ENCODE data around the gene JAZF1. TPM values are rescaled to one million over a fixed set of nuclear protein-coding genes. Genes with fewer than 3 reads are reported as not detected.

The JAZF1 gene
- total RNA-seq, 1 donor from 2014 or later: 22.1 TPM

DNA sequence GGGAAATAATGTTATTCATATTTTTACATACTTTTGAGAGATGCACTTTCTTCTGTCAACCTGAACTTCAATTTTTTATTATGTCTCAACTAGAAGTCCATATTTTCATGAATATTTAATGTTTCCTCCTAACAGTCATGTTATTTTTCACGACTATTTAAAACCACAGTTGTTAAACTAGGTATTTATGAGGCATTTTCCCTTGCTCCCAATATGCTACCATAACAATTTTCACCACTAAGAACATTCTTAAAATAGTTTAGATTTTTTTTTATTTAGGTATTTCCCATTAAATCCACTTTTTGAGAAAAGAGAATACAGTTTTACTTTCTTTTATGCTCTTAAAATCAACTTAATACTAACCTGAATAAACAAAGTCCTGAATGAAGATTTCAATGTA is 89.4 kb downstream of the JAZF1 start:
- ATAC-seq (ENCODE audit: poor library complexity): no peak
- intact Hi-C loops (cut with DNase I): no loop called here
- no peak for DNase-seq

DNA sequence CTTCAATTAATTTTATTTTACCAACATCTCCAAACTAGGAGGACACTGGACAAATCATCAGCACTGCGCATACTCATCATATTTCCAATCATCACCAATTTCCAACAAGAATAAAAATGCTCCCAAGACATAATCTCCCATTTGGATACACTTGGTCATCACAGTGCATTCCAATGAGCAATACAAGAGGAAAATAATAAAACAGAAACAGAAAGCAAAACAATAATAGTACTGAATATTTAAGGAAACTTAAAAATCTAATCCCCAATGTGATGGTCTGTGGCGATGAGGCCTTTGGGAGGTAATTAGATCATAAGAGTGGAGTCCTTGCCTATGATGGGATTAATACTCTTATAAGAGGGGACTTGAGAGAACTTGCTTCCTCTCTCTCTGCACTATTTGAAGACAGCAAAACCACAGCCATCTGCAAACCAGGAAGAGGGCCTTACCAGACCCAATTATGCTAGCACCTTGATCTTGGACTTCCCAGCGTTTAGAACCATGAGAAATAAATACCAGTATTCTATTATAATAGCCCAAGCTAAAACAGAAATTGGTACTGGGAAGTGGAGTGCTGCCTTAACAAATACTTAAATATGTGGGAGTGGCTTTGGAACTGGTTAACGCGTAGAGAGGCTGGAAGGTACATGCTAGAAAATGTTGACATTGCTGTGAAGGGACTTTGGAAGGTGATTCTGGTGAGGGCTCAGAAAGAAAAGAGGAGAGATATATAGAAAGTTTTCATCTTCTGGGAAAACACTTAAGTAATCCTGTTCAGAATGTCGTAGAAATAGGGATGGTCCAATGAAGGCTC is 91.5 kb downstream of the JAZF1 start:
- DNase-seq: no peak
- ATAC-seq (ENCODE audit: poor library complexity): no peak
- intact Hi-C loops (cut with DNase I): no loop called here

GRCh38 chr7:28088032-28088431 is 92.6 kb downstream of the JAZF1 start:
- intact Hi-C loops (cut with DNase I): no loop called here
- DNase-seq: no peak
- ATAC-seq (ENCODE audit: poor library complexity): peak; percentile 63

DNA sequence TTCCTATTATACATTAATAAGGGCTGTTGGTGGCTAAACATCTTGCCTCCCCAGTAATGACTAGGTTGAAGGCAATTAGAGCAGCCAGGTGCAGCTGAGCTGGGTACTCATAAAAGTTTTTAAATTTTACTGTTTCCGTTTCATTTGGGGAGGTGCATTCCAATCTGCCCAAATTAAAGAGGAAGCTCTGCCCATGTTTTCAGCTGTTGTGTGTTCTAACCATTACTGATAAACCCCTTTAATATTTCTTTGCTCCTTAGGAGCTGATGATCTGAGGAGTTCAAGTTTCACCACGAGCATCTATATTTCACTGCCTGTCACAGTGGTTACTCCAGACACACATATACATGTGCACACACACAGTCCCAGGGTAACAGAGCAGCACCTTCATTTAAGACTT is 94.4 kb downstream of the JAZF1 start:
- intact Hi-C loops (cut with DNase I): no loop called here
- DNase-seq (no peak), ATAC-seq (ENCODE audit: poor library complexity) (no peak)

DNA sequence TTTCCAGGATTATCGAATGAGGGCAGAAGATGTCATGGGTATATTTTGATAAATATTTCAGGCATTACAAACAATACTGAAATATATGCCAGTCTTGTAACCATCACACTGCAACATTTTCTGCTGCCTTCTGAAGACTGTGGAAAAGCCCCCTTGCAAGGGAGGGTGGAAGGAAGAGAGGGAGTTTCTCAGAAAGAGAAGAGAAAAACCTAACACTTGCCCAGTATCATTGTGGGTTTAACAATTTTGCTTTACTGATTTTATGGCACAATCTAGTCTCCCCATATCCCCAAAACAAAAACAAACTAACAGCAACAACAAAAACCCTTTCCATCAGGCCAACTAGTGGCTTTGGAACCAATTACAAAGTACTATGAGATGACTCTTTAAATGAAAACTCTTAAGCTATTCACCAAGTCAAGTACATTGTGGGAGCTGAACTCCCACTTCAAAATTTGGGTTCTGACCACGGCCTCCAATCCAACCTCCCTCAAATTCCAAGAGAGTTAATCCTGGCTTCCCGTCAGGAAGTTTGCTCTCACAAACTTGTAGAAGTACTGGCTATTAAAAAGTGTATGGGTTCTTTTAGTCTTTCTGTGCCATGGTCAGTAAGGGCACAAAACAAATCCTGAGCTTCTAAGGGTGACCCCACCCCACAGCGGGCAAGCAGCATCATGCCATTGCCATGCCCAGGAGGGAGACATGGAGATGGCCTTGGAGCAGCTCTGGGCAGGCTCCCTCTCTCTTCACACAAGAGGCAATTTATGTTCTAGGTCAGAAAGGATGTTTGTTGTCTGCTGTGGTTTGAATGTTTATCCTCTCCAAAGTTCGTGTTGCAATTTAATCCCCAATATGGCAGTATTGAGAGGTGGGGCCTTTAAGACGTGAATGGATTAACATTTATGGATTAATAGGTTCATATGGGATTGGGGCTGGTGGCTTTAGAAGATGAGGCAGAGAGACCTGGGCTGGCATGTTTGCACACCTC is 96.3 kb downstream of the JAZF1 start:
- DNase-seq (no peak), ATAC-seq (ENCODE audit: poor library complexity) (no peak)
- intact Hi-C loops (cut with DNase I): no loop called here

DNA sequence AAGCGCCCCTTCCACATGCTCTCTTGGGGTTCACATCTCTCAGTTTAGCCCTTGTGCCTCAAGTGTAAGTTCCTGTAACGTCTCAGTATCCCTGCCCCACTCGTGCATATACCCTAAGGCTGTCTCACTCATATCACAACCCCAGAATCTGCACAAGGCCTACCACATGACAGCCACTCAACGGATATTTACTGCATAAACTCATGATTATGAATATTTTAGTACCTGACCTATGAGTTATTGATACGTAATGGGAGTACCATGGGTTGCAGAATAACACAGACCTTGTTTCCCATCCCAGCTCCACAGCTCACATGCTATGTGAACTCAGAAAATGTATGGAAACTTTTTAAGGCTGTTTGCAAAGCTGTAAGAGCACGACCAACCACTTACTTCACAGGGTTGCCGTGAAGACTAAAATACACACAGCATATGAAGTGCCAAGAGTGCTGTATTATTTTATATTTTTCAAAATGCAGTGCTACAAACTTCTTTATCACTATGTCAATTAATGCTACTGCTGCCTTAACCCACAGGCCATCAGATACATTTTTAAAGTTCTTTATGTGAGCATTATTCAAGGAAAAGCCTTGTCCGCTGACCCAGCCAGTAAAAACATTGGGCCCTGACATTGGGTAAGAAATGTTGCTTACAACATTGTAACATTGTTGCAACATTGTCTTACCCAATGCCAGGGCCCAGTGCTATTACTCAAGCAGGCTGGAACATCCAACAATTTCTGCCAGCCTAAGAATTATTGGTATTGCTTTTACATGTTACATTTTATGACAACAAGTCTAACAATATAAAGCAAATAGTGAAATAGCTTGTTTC is 97.2 kb downstream of the JAZF1 start:
- intact Hi-C loops (cut with DNase I): no loop called here
- ATAC-seq (ENCODE audit: poor library complexity): peak; percentile 57

DNA sequence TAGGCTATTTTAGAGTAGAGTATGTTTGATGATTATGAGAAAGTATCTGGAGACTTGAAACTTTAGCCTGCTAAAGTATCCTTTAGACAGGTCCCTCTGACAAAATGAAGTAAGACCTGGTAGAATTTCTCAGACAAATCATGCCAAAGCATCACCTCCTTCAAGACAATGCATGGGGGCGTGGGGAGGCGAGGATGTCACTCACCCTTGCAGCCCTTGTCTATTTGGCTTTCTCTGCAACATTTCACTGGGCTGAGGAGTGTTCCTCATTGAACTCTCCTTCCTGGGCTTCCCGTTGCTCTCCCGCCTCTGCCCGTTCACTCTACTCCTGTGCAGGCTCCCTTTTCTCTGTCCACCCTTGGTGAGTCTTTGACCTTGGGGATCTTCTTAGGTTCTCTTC is 98.5 kb downstream of the JAZF1 start:
- ATAC-seq (ENCODE audit: poor library complexity): no peak
- DNase-seq: no peak
- intact Hi-C loops (cut with DNase I): no loop called here

More for the DNA sequence above, 97.2 kb downstream of the JAZF1 start:
- DNase-seq: no peak

DNA sequence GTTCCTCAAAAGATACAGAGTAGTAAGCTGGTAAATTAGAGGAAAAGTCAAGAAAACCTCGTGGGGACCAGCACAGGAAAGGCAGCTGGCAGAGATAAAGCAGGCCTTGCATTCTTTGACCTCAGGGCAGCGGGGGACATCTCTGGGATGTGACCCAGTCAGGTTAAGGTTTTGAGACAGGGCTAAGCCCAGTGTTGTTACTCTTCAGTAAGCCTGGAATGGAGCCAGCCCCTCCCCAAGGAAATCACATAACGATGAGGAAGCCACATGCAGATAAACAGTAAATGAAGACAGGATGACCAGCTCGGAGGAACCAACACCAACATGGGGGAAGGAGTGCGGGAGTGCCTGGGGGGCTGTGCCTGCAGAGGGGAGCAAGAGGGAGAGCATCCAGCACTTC is 99.6 kb downstream of the JAZF1 start:
- DNase-seq (peak; percentile 60), ATAC-seq (ENCODE audit: poor library complexity) (no peak)
- intact Hi-C loops (cut with DNase I): no loop called here

DNA sequence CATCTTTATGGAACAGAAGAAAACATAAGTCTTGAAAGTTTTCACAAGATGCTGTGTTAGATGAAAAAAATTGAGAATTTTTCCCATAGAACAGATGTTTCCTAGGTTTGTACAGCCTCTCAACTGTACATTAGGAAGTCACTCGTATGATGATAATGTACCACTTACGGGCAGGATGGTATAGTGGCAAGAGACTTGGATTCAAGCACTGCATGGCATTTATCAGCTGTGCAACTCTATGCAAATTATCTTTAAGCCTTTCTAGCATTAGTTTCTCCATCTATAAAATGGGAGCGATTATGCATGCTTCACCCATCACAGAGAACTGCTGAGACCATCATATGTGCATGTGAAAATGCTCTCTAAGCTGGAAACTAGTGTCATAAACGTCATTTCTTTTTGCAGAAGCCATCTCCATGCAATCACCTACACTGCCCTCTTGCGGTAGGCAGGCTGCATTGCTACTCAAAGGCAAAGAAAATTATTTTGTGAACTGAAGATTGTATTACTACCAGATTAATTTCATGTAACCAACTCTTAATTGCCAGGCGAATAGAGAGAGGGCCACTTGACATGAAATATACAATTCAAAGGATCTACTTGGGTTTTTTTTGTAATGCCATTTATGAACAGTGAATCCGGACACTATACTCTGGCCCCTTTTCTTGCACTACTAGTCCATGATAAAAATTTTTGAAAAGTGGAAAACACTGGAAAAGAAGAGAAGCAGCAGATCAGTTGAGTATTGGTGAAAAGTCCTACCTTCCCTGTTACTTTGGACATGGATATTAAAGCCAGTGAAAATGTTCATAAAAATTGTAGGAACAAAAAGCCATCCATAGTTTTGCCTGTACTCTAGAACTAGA is 102.3 kb downstream of the JAZF1 start:
- intact Hi-C loops (cut with DNase I): loop anchor here (10.0 kb wide), 1 partner anchor 883 kb away; no protein-coding TSS in a partner anchor
- no peak for DNase-seq

GRCh38 chr7:28077616-28078015 is 103.0 kb downstream of the JAZF1 start:
- intact Hi-C loops (cut with DNase I): loop anchor here (10.0 kb wide), 1 partner anchor 883 kb away; no protein-coding TSS in a partner anchor
- ATAC-seq (ENCODE audit: poor library complexity) (no peak), DNase-seq (no peak)

More for the DNA sequence above, 102.3 kb downstream of the JAZF1 start:
- ATAC-seq (ENCODE audit: poor library complexity): peak; percentile 47

DNA sequence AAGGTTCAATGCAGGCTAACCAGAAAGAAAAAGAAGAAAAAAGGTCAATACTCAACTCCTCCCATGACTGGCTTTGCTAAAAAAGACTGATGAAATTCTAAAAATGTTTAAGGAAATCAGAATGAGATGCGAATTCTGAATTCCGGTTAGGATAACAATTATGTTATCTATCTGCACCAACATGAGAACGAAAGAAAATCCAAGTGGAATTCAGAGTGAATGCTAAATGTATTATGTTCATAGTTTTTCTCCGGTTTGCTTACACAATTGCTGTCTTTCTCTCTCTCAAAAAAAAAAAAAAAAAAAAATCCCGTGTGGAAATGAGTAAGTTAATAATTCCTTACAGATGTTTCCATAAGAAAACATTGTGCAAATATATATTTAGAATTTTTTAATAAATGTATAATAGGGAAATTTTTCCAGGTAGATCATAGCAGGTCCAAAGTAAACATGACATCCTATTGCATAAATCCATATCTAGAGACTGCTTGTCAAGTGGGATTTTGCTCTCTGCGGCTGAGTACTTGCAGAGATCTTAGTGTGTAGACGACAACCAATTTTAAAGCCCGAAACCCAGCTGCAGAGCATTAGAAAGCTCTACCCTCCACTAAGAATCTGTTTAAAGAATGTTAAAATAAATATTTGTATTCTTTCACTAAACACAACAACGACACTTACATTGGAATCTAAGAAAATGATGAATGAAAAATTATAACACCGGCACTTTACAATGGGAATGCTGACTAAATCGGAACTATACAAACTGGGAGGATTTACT is 104.0 kb downstream of the JAZF1 start:
- no peak for ATAC-seq (ENCODE audit: poor library complexity)
- intact Hi-C loops (cut with DNase I): loop anchor here (10.0 kb wide), 1 partner anchor 882 kb away; no protein-coding TSS in a partner anchor
- DNase-seq: no peak

- ATAC-seq (ENCODE audit: poor library complexity) (no peak), DNase-seq (no peak)
- intact Hi-C loops (cut with DNase I): loop anchor here (10.0 kb wide), 1 partner anchor 881 kb away; no protein-coding TSS in a partner anchor
These were observed 104.8 kb downstream of the JAZF1 start for GRCh38 chr7:28075674-28076358.

- DNase-seq (no peak), ATAC-seq (ENCODE audit: poor library complexity) (no peak)
- intact Hi-C loops (cut with DNase I): loop anchor here (10.0 kb wide), 1 partner anchor 878 kb away; no protein-coding TSS in a partner anchor
These were observed 107.6 kb downstream of the JAZF1 start for GRCh38 chr7:28072876-28073514.

- no peak for ATAC-seq (ENCODE audit: poor library complexity)
- DNase-seq: no peak
- intact Hi-C loops (cut with DNase I): loop anchor here (10.0 kb wide), 1 partner anchor 877 kb away; no protein-coding TSS in a partner anchor
These were observed 109.0 kb downstream of the JAZF1 start for GRCh38 chr7:28071570-28071969.

GRCh38 chr7:28070297-28071055 is 110.1 kb downstream of the JAZF1 start:
- intact Hi-C loops (cut with DNase I): loop anchor here (10.0 kb wide), 1 partner anchor 876 kb away; no protein-coding TSS in a partner anchor
- ATAC-seq (ENCODE audit: poor library complexity) (peak; percentile 46), DNase-seq (no peak)

Measured in Right ventricle myocardium superior (tissue), 1 donor.